Chondrocyte (in vitro differentiated cells): ENCODE data around the gene KCNAB2. TPM values are rescaled to one million over a fixed set of nuclear protein-coding genes. Genes with fewer than 3 reads are reported as not detected.

Source experiments
- DNase-seq: peaks from one replicate; pipeline ENCODE4 v3.0.0; 2021; ENCODE audit warnings: mixed read lengths, low spot score
- H3K27ac Mint-ChIP-seq: one replicate; pipeline ENCODE4 v1.8.0; 2021; ENCODE audit warnings: mild to moderate bottlenecking, moderate library complexity, mixed read lengths; ENCODE audit not compliant: unreplicated experiment
- H3K27me3 Mint-ChIP-seq: 2 replicates; pipeline ENCODE4 v1.8.0; 2021; ENCODE audit warnings: low read depth, mixed read lengths
- H3K36me3 Mint-ChIP-seq: 2 replicates; pipeline ENCODE4 v1.8.0; 2021; ENCODE audit warnings: low read depth, mixed read lengths
- H3K4me1 Mint-ChIP-seq: 2 replicates; pipeline ENCODE4 v1.8.0; 2021; ENCODE audit warnings: low read depth, mild to moderate bottlenecking, mixed read lengths
- H3K4me3 Mint-ChIP-seq: one replicate; pipeline ENCODE4 v1.8.0; 2021; ENCODE audit warnings: mild to moderate bottlenecking, moderate library complexity, mixed read lengths; ENCODE audit not compliant: unreplicated experiment
- H3K9me3 Mint-ChIP-seq: 2 replicates; pipeline ENCODE4 v1.8.0; 2021; ENCODE audit warnings: low read depth, mixed read lengths
- CTCF ChIP-seq: fragments of 200-600 bp; sonication (generic); IDR thresholded peaks from 2 replicates; pipeline ENCODE4 v1.5.0; 2021; ENCODE audit warnings: antibody characterized with exemption, mild to moderate bottlenecking, moderate library complexity
- long read RNA-seq: library from polyadenylated mRNA; stranded (forward); transcript quantifications from one replicate; pipeline ENCODE4 v2.0.0, GENCODE V29; 2021
- total RNA-seq: library from RNA; stranded (reverse); gene quantifications from 3 replicates; pipeline ENCODE4 v1.2.1, GENCODE V29; 2021

The KCNAB2 gene
- 4.2 to 7.3 TPM (median 5.2 TPM) in 3 replicates for total RNA-seq
- long read RNA-seq, full-length matches to known transcripts: 5 of 8 reads
- long read RNA-seq, partial matches to known transcripts: 0 of 8 reads
- long read RNA-seq, other reads (novel, unspliced or antisense): 3 of 8 reads

GRCh38 chr1:6045561-6045960, at the start of gene KCNAB2:
TSS of gene KCNAB2 (plus strand) at chr1:6045888. CDS start at chr1:6051537, 5,649 bp downstream.
- Mint-ChIP-seq H3K27me3 (peaks cover 30% of the 10 kb centered on the region), H3K4me3 (no peak within 1 kb of the TSS), H3K4me1 (no peaks in the 10 kb centered on the region), H3K27ac (no peak within 1 kb of the TSS), H3K9me3 (no peaks in the 10 kb centered on the region), H3K36me3 (peaks cover 4% of the 10 kb centered on the region)
- no peak for TF ChIP-seq CTCF
- DNase-seq: no peak

- H3K9me3 Mint-ChIP-seq: no peaks in the 10 kb centered on the region
- no peak overlapping the region for H3K4me3 Mint-ChIP-seq
- peak; percentile 59 for DNase-seq
- TF ChIP-seq CTCF: no peak
- no peaks in the 10 kb centered on the region for H3K27me3 Mint-ChIP-seq
- H3K4me1 Mint-ChIP-seq: peaks cover 16% of the 10 kb centered on the region
- no peak overlapping the region for H3K27ac Mint-ChIP-seq
- H3K36me3 Mint-ChIP-seq: no peaks in the 10 kb centered on the region
Measured at GRCh38 chr1:5996641-5997270, 48.9 kb upstream of the KCNAB2 start.

- Mint-ChIP-seq H3K9me3 (no peaks in the 10 kb centered on the region), H3K4me1 (peaks cover 16% of the 10 kb centered on the region), H3K27ac (no peak overlapping the region), H3K27me3 (no peaks in the 10 kb centered on the region), H3K4me3 (no peak overlapping the region), H3K36me3 (no peaks in the 10 kb centered on the region)
- TF ChIP-seq CTCF: no peak
- DNase-seq: peak; percentile 72
Measured at GRCh38 chr1:5997316-5997715, 48.4 kb upstream of the KCNAB2 start.

GRCh38 chr1:5998051-5998905, 47.4 kb upstream of the KCNAB2 start:
- DNase-seq: peak; percentile 60
- Mint-ChIP-seq H3K27me3 (peaks cover 4% of the 10 kb centered on the region), H3K9me3 (no peaks in the 10 kb centered on the region), H3K4me3 (no peak overlapping the region), H3K4me1 (peaks cover 6% of the 10 kb centered on the region), H3K27ac (no peak overlapping the region), H3K36me3 (no peaks in the 10 kb centered on the region)
- no peak for TF ChIP-seq CTCF

- peaks cover 9% of the 10 kb centered on the region for H3K27me3 Mint-ChIP-seq
- no peak overlapping the region for H3K27ac Mint-ChIP-seq
- no peaks in the 10 kb centered on the region for H3K36me3 Mint-ChIP-seq
- H3K4me1 Mint-ChIP-seq: peaks cover under 1% of the 10 kb centered on the region
- DNase-seq: peak; percentile 66
- H3K4me3 Mint-ChIP-seq: no peak overlapping the region
- no peaks in the 10 kb centered on the region for H3K9me3 Mint-ChIP-seq
- no peak for TF ChIP-seq CTCF
Measured at GRCh38 chr1:5998906-5999301, 46.8 kb upstream of the KCNAB2 start.
